GM13977 (cell line): ENCODE measurements around the gene CACNA1I.

Experiments
- DNase-seq: peaks from one replicate; pipeline ENCODE4 v3.0.0; 2012; ENCODE audit warnings: low spot score
- CTCF ChIP-seq: IDR thresholded peaks from 2 replicates; pipeline ENCODE4 v1.5.1; 2012; ENCODE audit warnings: mild to moderate bottlenecking, control low read depth; ENCODE audit not compliant: insufficient read depth; ENCODE audit errors: extremely low read depth, missing control alignments
- in situ Hi-C: fragments of 300-500 bp; cut with MboI; formaldehyde crosslinking; loops from one replicate; pipeline ENCODE4 v1.12.0; 2022; ENCODE audit warnings: low sequenced_read_pairs, low pct_unique_long_range_greater_than_20kb, mixed read lengths, inconsistent platforms; ENCODE audit not compliant: unreplicated experiment

The CACNA1I gene

GRCh38 chr22:39686776-39687525, 116.4 kb downstream of the CACNA1I start:
- no peak for DNase-seq
- TF ChIP-seq CTCF, result no peak
- in situ Hi-C loops, result no loop called here

GRCh38 chr22:39688186-39688785, 117.7 kb downstream of the CACNA1I start:
- no peak for TF ChIP-seq CTCF
- in situ Hi-C loops, result no loop called here
- DNase-seq, result no peak

GRCh38 chr22:39689421-39689820, 118.9 kb downstream of the CACNA1I start:
- TF ChIP-seq CTCF, result no peak
- DNase-seq, result no peak
- in situ Hi-C loops, result no loop called here

- no peak for DNase-seq
- in situ Hi-C loops, result no loop called here
- TF ChIP-seq CTCF, result no peak
Measured at GRCh38 chr22:39690881-39691605, 120.5 kb downstream of the CACNA1I start.

GRCh38 chr22:39693943-39694500, 123.5 kb downstream of the CACNA1I start:
- no peak for DNase-seq
- in situ Hi-C loops, result no loop called here
- no peak for TF ChIP-seq CTCF

GRCh38 chr22:39697790-39698430, 127.4 kb downstream of the CACNA1I start:
- in situ Hi-C loops, result no loop called here
- no peak for DNase-seq
- TF ChIP-seq CTCF, result no peak
